HCT116 (cell line): ENCODE results near the gene C10orf62. TPM values are rescaled to one million over a fixed set of nuclear protein-coding genes. Genes with fewer than 3 reads are reported as not detected.

Experiments used
- ATAC-seq: fragments of 200-7000 bp; cut with Tn5 transposase; 2 replicates; pipeline ENCODE4 v1.9.1; 2020; ENCODE audit warnings: mild to moderate bottlenecking, moderate library complexity
- BruUV-seq: library from RNA; stranded (reverse); fragments of 400-500 nt; replicated peaks from 2 replicates; lab custom pipeline; 2021; lab: Mats Ljungman, UMichigan
- CTCF ChIA-PET: fragments of 300-600 bp; sonication (Branson Sonifier 250); formaldehyde crosslinking; loops from one replicate; lab custom pipeline; 2021; ENCODE audit warnings: antibody characterized with exemption; lab: Charles Lee
- POLR2A ChIA-PET: fragments of 300-600, 350-600 bp; sonication (Branson Sonifier 250); formaldehyde crosslinking; loops from one replicate; lab custom pipeline; 2021; ENCODE audit warnings: antibody characterized with exemption; lab: Charles Lee
- RAD21 ChIA-PET, 2 experiments: fragments of 300-600 bp; sonication (Branson Sonifier 250); formaldehyde crosslinking; loops; one replicate each; lab custom pipeline; 2023; ENCODE audit warnings: low total read pairs in 2 of 2; ENCODE audit not compliant: uncharacterized antibody in 2 of 2, unreplicated experiment in 2 of 2, low non-redundant PET in 1 of 2; lab: Charles Lee
- DNase-seq: peaks from one replicate; pipeline ENCODE4 v3.0.0-alpha.2; 2010; ENCODE audit warnings: low read depth, low spot score
- H2AFZ ChIP-seq: fragments of 200-600 bp; shearing (Covaris generic), sonication (generic); 2 replicates; pipeline ENCODE4 v1.6.1; 2017; ENCODE audit warnings: low read depth, mixed run types, mixed read lengths, antibody characterized with exemption, low read length; ENCODE audit not compliant: poor library complexity, severe bottlenecking
- H3K27ac ChIP-seq: 2 replicates; pipeline ENCODE4 v1.5.1; 2012; ENCODE audit warnings: low read depth, low read length
- H3K27me3 ChIP-seq: fragments of 200-600 bp; sonication (generic); 2 replicates; pipeline ENCODE4 v1.6.1; 2016; ENCODE audit warnings: mixed run types, low read length, mixed read lengths; ENCODE audit not compliant: insufficient read depth
- H3K36me3 ChIP-seq, 2 experiments: fragments of 200-500 bp in 1 of 2; fragments of 200-600 bp in 1 of 2; sonication (Bioruptor generic) in 1 of 2; sonication (generic) in 1 of 2; 2 replicates each; pipeline versions ENCODE4 v1.5.1 to v1.6.1; 2014 to 2016; ENCODE audit warnings: low read length in 2 of 2, inconsistent platforms in 1 of 2, mixed read lengths in 1 of 2, mixed run types in 1 of 2; ENCODE audit not compliant: insufficient read depth in 2 of 2, control insufficient read depth in 1 of 2
- H3K4me1 ChIP-seq, 2 experiments: fragments of 200-600 bp in 1 of 2; sonication (generic) in 1 of 2; 2 replicates each; pipeline versions ENCODE4 v1.5.1 to v1.6.1; 2012 to 2017; ENCODE audit warnings: low read length in 2 of 2, inconsistent platforms in 1 of 2, mild to moderate bottlenecking in 1 of 2, mixed read lengths in 1 of 2, mixed run types in 1 of 2, moderate library complexity in 1 of 2; ENCODE audit not compliant: insufficient read depth in 2 of 2, control insufficient read depth in 1 of 2
- H3K4me2 ChIP-seq: fragments of 200-600 bp; sonication (generic); 2 replicates; pipeline ENCODE4 v1.6.1; 2017; ENCODE audit warnings: mixed run types, low read length, mixed read lengths
- H3K4me3 ChIP-seq, 2 experiments: fragments of 200-600 bp in 1 of 2; sonication (generic) in 1 of 2; replicated peaks in 1 of 2; 2 replicates each; pipeline ENCODE4 v1.5.1; 2011 to 2016; ENCODE audit warnings: low read length in 2 of 2, control low read depth in 1 of 2, low read depth in 1 of 2, mild to moderate bottlenecking in 1 of 2, mixed read lengths in 1 of 2, mixed run types in 1 of 2
- H3K79me2 ChIP-seq: fragments of 200-600 bp; sonication (generic); 2 replicates; pipeline ENCODE4 v1.6.1; 2017; ENCODE audit warnings: mild to moderate bottlenecking, mixed run types, low read length, moderate library complexity, mixed read lengths; ENCODE audit not compliant: insufficient read depth
- H3K9ac ChIP-seq: fragments of 200-600 bp; sonication (generic); 2 replicates; pipeline ENCODE4 v1.6.1; 2016; ENCODE audit warnings: low read length, mixed read lengths
- H3K9me2 ChIP-seq: fragments of 200-600 bp; sonication (generic), shearing (Covaris generic); 2 replicates; pipeline ENCODE4 v1.6.1; 2017; ENCODE audit warnings: mixed run types, mild to moderate bottlenecking, moderate library complexity; ENCODE audit not compliant: insufficient read depth
- H3K9me3 ChIP-seq, 2 experiments: fragments of 200-500 bp in 1 of 2; fragments of 200-600 bp in 1 of 2; sonication (Bioruptor generic) in 1 of 2; sonication (generic) in 1 of 2; 2 replicates each; pipeline ENCODE4 v1.6.1; 2014 to 2017; ENCODE audit warnings: low read length in 2 of 2, mixed read lengths in 2 of 2, inconsistent platforms in 1 of 2, low read depth in 1 of 2, mild to moderate bottlenecking in 1 of 2, mixed run types in 1 of 2, moderate library complexity in 1 of 2; ENCODE audit not compliant: control insufficient read depth in 1 of 2, insufficient read depth in 1 of 2
- H4K20me1 ChIP-seq: fragments of 200-600 bp; sonication (generic), shearing (Covaris generic); 2 replicates; pipeline ENCODE4 v1.6.1; 2017; ENCODE audit warnings: mixed run types, mild to moderate bottlenecking, moderate library complexity; ENCODE audit not compliant: insufficient read depth
- CBX3 ChIP-seq: IDR thresholded peaks from 2 replicates; pipeline ENCODE4 v1.6.1; 2012; ENCODE audit warnings: low read depth
- EGR1 ChIP-seq: IDR thresholded peaks from 2 replicates; pipeline ENCODE4 v1.6.1; 2012; ENCODE audit warnings: low read depth
- EZH2 ChIP-seq: fragments of 200-600 bp; sonication (generic); IDR thresholded peaks from 2 replicates; pipeline ENCODE4 v1.6.1; 2017; ENCODE audit warnings: antibody characterized with exemption, mixed run types
- FOSL1 ChIP-seq: IDR thresholded peaks from 2 replicates; pipeline ENCODE4 v1.6.1; 2012; ENCODE audit warnings: low read depth
- JUND ChIP-seq: IDR thresholded peaks from 2 replicates; pipeline ENCODE4 v1.6.1; 2012
- POLR2AphosphoS5 ChIP-seq: IDR thresholded peaks from 2 replicates; pipeline ENCODE4 v1.6.1; 2011; ENCODE audit warnings: mild to moderate bottlenecking, low read depth, low read length, moderate library complexity
- RAD21 ChIP-seq: IDR thresholded peaks from 2 replicates; pipeline ENCODE4 v1.6.1; 2012; ENCODE audit warnings: low read depth, mild to moderate bottlenecking
- SP1 ChIP-seq: IDR thresholded peaks from 2 replicates; pipeline ENCODE4 v1.6.1; 2012; ENCODE audit warnings: low read depth
- SRF ChIP-seq: IDR thresholded peaks from 2 replicates; pipeline ENCODE4 v1.6.1; 2012; ENCODE audit warnings: low read depth
- TCF7L2 ChIP-seq: IDR thresholded peaks from 2 replicates; pipeline ENCODE4 v1.7.0; 2011; ENCODE audit warnings: borderline replicate concordance, inconsistent platforms; ENCODE audit not compliant: insufficient read depth, insufficient read length; ENCODE audit errors: extremely low read depth
- YY1 ChIP-seq: IDR thresholded peaks from 2 replicates; pipeline ENCODE4 v1.6.1; 2011; ENCODE audit warnings: low read length, low read depth, moderate library complexity, mild to moderate bottlenecking; ENCODE audit not compliant: insufficient replicate concordance; ENCODE audit errors: extremely low read depth
- ZFX ChIP-seq: fragments of 450-650 bp; IDR thresholded peaks from 2 replicates; pipeline ENCODE4 v1.6.1; 2017
- intact Hi-C: fragments of 100-400 bp; cut with micrococcal nuclease; formaldehyde crosslinking; loops from 2 replicates; pipeline ENCODE4 v1.10.0; 2022
- total RNA-seq: library from RNA; stranded (reverse); gene quantifications from one replicate; pipeline ENCODE4 v1.2.1, GENCODE V29; 2021; ENCODE audit not compliant: unreplicated experiment
- TF ChIP-seq, protein P1 (sequence below): IDR thresholded peaks from 2 replicates; pipeline ENCODE4 v1.6.1; 2011; ENCODE audit warnings: mild to moderate bottlenecking, low read length, moderate library complexity; ENCODE audit not compliant: insufficient replicate concordance; ENCODE audit errors: extremely low read depth
- TF ChIP-seq, protein P2 (sequence below): IDR thresholded peaks from 2 replicates; pipeline ENCODE4 v1.6.1; 2012

Gene C10orf62
- total RNA-seq, 1 experiment from 2014 or later, result 0.32 TPM

DNA sequence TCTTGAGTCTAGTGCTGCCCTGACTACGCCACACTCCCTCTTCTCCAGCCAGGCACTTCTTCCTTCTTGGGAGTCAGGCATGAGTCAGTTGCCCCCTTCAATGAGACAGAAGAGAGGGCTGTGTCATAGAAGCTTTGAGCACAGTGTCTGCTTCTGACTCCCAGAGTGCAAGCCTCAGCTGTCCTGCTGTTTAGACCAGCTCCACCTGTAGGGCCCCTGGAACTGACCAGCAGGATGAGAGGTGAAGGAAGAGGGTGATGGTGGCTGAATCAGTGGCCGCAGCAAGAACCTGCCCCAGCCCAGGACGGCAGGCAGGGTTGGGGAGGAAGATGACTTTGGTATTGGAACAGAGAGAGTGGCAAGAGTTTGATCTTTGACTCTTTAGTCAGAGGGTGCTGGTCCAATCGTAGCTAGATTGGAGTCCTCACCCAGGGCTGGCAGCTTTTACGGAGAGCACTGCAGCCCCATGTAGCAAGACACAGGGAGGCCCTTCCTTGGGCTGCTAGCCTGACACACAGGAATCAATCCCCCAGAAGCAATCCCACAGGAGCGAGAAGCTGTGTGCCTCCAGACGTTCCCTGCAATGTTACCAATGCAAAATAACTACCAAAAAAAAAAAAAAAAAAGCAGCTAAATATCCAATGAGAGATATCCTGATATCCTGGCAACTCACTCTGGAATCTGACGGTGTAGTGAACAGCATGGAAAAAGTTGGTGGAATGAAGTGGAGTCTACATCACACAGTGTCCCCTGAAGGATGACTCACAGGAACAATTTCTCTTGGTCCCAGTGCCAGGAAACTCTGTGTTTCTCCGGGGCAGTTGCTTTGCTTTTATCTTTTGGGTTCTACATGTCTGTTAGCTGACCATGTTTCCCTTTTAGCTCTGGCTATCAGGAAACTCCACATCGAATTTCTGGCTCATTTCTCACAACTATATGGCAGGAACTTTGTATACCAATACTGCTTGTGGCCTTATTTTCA is 6.9 kb downstream of the C10orf62 start:
- no peak for TF ChIP-seq YY1
- peak; percentile 81 for TF ChIP-seq SP1
- TF ChIP-seq POLR2AphosphoS5, result peak; percentile 59
- no peak for TF ChIP-seq EZH2
- no peak for TF ChIP-seq EGR1
- TF ChIP-seq, protein P1, sequence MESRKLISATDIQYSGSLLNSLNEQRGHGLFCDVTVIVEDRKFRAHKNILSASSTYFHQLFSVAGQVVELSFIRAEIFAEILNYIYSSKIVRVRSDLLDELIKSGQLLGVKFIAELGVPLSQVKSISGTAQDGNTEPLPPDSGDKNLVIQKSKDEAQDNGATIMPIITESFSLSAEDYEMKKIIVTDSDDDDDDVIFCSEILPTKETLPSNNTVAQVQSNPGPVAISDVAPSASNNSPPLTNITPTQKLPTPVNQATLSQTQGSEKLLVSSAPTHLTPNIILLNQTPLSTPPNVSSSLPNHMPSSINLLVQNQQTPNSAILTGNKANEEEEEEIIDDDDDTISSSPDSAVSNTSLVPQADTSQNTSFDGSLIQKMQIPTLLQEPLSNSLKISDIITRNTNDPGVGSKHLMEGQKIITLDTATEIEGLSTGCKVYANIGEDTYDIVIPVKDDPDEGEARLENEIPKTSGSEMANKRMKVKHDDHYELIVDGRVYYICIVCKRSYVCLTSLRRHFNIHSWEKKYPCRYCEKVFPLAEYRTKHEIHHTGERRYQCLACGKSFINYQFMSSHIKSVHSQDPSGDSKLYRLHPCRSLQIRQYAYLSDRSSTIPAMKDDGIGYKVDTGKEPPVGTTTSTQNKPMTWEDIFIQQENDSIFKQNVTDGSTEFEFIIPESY, result peak; percentile 41
- no peak for TF ChIP-seq RAD21
- no peak for TF ChIP-seq SRF
- no peak for TF ChIP-seq ZFX
- TF ChIP-seq, protein P2, sequence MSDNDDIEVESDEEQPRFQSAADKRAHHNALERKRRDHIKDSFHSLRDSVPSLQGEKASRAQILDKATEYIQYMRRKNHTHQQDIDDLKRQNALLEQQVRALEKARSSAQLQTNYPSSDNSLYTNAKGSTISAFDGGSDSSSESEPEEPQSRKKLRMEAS, result no peak; the same call in 1 of the 2 replicates
- TF ChIP-seq CBX3, result peak; percentile 46; the same call in 1 of the 2 replicates
- peak; percentile 85 for TF ChIP-seq FOSL1
- TF ChIP-seq TCF7L2, result peak; percentile 80
- peak; percentile 88 for TF ChIP-seq JUND
- intact Hi-C loops, result no loop called here
- peak overlapping the region; percentile 65 for H3K27ac ChIP-seq
- peak; percentile 83 for ATAC-seq
- peak; percentile 65 for DNase-seq
- ChIA-PET POLR2A (interaction anchor here (1.0 to 1.3 kb wide), 3 partner anchors 9 to 25 kb away, joined by 3 to 5 read pairs (median 4); partner anchors contain the start of gene HOGA1), CTCF (interaction anchor here (1.5 to 1.6 kb wide), 3 partner anchors 12 to 24 kb away, joined by 3 to 9 read pairs (median 6); partner anchors contain the start of genes ANKRD2 and HOGA1), RAD21 (interaction anchor here in 1 of 2 experiments (0.8 to 0.9 kb wide), 2 partner anchors 16 to 17 kb away, joined by 3 read pairs; no protein-coding TSS in a partner anchor)
- H3K9me2 ChIP-seq, result no peaks in the 10 kb centered on the region
- H4K20me1 ChIP-seq, result no peaks in the 10 kb centered on the region
- peak overlapping the region; percentile 68 for H3K4me2 ChIP-seq
- BruUV-seq, result no TSS peak
- H3K79me2 ChIP-seq, result no peaks in the 10 kb centered on the region
- H3K27me3 ChIP-seq, result no peaks in the 10 kb centered on the region
- H3K36me3 ChIP-seq, result no peaks in the 10 kb centered on the region
- peak overlapping the region; percentile 42 for H3K9ac ChIP-seq
- H3K4me1 ChIP-seq, result peaks cover 27 to 37% of the 10 kb centered on the region in 2 experiments
- no peaks in the 10 kb centered on the region for H3K9me3 ChIP-seq
- H2AFZ ChIP-seq, result peak overlapping the region; percentile 1
- H3K4me3 ChIP-seq, result peak overlapping the region in 1 of 2 experiments; percentile 17; a peak in 3 of 4 replicates
